NAMALWA (cell line): Measurements from ENCODE around the gene FSIP1.
"Not testable (repeated sequence)": the region's sequence is repeated elsewhere in the genome, so short reads cannot be mapped to it uniquely, and the experiment has no call there.

Experiments used
- DNase-seq: peaks from one replicate; pipeline ENCODE4 v3.0.0-alpha.2; 2015; ENCODE audit warnings: low spot score

The FSIP1 gene

DNA sequence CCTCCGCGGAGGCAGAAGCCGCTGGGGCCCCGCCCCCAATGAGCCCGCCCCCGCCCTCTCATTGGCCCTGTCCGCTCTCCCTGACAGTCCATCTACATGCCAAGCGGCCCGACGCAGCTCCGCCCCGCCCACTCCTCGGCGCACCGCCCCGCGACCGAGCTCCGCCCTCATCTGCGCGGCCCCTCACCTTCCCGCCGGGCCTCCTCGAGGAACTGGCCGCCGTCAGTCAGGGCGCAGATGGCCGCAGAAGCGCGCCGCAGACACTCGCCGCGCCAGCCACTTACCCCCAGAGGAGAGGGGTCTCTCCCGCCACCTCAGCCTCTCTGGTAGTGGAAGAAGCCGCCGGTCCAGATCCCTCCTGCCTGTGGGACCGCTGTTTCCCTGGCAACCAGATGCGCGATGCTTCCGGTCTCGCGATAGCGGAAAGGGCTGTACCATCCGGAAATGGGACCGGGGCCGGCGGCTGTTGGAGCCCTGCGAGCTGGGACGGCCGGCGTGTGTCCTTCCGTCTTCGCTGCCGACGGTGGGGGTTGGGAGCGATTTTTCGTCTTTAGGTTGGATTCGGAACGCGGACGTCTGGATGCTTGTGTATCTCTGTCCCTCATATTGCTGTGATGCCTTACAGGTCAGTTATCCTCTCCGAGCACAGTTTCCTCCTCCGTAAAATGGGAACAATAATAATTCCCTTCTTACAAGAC is at the start of gene FSIP1:
FSIP1 (minus strand) TSS at position 401 of the 698 bp plus-strand sequence. CDS start 6,317 bp downstream, outside the sequence.
- DNase-seq, result peak; percentile 98

DNA sequence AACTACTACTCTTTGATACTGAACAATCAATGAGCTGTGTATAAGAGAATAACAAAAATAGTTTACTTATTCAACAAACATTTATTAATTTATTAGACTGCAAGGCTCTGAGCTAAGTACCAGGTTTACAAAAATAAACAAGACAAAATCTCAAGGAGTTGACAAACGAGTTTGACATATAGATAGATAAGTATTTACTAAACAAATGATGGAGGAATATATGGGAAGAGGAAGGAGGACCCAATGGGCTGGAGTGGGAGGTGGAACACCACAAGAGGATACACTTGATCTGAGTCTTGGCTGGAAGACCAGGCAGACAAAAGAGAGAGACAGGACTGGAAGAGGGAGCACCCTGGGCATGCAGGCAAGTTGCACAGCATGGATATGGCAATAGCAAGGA is 47.5 kb upstream of the FSIP1 start:
- DNase-seq, result no peak

DNA sequence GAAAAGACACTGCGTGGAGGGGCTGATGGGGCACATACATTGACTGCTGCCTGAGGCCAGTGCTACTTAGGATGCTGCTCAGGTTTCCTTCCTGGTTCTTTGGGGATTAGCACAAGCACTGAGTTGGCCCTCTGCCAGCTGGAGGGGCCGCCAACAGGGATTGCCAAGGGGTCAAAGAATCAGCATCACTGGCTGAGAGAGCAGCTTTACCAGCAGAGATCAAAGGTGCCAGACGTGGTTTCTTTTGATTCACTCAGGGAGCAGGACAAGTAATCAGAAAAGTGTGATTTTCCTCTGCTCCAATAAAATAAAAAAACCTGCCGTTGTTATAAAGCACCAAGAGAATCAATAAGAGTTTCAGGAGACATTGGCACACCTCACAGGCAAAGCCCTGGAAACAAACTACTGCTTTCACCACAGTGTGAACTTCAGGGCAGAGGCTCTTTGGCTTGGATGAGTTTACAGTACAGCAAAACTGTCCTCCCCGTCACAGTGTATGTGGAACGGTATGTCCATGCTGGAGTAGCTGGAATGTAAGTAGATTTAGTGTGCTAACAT is 45.8 kb upstream of the FSIP1 start:
- no peak for DNase-seq

DNA sequence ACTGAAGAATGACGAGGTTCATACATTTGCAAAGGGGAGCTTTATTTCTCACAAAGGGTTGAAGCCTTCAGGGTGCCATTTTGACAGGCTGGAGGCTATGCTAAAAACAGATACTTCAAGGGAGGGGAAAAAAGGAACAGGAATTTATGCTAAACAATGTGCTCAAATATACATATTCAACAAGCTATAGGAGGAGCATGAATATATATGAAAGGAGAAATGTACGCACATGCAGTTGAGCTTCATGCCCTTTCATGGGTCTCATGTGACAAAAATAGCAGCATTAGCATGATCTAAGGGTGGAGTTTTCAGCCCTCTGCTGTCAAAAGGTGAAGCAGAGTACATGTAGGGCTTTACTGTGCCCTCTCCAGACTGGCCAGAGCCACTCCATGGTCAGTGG is 44.3 kb upstream of the FSIP1 start:
- no peak for DNase-seq

DNA sequence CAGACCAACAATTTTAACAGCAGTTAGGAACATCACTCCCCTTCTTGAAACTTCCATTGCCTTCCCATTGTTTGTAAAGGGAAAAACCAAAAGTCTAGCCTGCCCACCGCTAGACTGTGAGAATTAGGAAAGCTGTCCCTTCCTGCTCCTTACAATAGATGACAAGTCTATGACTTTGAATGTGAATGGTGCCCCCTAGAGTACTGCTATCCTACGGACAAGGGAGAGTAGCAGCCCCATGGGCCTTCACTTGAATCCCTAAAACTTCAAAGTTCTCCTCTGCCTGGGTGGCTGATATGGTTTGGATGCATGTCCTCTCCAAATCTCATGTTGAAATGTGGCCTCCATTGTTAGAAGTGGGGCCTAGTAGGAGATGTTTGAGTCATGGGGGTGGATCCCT is 41.0 kb upstream of the FSIP1 start:
- no peak for DNase-seq

DNA sequence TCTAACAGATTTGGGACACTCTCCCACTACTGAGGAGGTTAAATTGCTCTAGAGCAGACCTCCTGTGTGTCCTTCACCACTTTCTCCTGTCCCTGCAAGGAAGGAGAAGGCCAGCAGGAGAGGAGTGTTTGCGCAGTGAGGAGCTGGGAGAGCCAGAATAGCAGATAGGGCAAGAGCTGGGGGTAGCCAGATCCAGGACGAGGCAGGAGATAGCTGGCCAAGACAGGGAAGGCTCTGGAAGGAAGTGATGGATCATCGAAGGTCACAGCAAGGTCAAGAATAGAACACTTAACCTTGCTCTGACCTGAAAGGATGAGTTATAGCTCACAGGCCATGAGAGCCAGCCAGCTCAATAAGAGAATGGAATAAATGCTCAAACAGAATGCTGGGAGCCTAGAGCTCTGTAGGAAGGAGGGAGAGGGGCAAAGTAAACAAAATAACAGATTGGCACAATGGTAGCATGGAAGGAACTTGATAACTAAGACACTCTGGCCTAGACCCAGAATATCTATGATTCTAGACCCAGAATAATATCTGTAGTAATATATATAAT is 37.5 kb upstream of the FSIP1 start:
- no peak for DNase-seq

DNA sequence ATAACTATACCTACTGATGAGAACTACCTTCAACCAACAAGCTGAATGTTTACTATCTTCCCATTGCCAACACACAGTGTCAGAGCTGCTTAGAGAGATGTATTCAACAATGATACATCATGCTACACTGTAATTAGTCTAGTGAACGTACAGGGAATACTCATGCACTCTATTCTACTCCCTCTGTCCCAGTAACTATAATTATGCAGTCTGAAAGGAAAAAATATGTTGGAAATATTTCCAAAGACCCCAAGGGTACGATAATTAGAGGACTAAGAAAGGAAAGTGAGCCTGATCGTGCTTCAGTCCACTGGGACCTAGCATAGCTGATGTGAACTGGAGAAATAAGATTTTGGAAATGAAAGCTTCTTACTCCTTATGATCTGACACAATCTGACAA is 36.9 kb upstream of the FSIP1 start:
- no peak for DNase-seq

DNA sequence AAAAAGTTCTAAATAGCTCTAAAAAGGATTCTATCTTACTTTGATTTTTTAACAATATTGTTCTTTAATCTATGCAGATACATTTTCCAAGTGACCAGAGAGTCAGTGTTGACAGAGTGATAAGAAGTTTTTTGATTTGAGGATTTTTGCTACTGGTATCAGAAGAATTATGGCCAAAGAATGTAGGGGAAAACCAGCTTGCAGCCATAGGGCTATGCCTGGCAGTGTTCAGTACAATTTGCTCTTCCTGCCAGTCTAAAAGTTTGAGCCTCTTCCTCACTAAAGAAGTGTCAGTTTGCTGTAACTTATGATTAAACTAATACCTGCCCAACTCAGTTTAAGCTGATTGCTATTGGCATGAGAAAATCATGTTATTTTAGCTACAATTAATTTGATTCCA is 35.3 kb upstream of the FSIP1 start:
- DNase-seq, result no peak

DNA sequence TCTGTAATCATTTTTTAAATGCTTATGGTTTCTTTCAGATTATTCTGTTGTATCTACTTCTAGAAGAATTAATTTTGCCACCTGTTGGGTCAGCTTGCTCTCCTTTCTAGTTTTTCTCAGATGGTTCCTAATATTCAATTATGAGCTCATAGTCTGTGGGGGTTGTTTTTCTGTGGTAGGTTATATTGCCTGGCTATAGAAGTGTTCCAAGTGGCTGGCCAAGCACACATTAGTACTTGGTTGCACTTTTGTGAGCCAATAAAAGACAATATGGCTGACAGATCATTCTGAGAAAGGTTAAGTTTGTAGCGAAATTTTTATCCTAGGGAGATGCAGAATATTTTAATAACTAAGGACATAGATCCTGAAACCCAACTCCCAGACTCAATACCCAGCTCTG is 31.8 kb upstream of the FSIP1 start:
- DNase-seq, result no peak

DNA sequence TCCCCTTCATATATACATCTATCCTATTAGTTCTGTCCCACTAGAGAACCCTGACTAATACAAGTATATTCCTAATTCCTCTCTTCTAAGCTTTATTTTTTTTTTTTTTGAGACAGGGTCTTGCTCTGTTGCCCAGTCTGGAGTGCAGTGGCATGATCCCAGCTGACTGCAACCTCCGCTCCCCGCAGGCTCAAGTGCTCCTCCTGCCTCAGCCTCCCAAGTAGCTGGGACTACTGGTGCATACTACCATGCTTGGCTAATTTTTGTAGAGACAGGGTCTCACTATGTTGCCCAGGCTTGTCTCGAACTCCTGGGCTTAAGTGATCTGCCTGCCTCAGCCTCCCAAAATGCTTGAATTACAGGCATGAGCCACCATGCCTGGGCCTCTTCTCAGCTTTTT is 30.0 kb upstream of the FSIP1 start:
- not testable (repeated sequence) for DNase-seq

DNA sequence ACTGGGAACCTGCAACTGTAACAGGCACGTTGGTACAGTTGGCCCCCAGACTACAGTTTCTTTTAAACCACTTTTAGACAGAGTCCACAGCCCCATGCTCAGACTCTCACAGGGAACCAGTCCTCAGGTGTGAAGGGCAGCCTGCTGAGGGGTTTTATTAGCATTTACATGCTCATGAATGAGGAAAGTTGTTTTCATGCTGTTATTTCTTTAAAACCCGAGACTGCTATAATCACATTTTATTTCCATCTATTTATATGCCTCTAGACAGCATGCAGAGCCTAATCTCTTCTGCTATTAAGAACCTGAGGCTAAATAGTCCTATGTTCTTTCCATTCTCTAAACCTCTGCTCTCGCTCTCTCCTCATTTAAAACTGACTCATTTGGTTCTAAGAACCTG is 26.3 kb upstream of the FSIP1 start:
- no peak for DNase-seq

DNA sequence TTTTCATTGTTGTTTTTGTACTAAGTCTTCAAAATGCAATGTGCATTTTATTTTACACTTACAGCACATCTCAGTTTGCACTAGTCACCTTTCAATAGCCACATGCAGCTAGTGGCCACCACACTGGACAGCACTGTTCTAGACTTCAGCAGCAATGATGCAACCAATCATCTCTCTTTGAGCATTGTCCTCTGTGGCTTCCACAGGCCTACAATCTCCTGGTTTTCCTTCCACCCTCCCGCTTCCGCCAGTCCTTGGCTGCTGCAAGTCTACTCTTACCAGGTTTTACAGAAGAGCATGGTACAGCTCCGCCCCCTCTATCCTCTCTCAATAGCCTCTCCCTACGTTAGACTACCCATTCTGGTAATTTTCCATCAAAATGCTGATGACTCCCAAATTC is 25.1 kb upstream of the FSIP1 start:
- DNase-seq, result no peak

DNA sequence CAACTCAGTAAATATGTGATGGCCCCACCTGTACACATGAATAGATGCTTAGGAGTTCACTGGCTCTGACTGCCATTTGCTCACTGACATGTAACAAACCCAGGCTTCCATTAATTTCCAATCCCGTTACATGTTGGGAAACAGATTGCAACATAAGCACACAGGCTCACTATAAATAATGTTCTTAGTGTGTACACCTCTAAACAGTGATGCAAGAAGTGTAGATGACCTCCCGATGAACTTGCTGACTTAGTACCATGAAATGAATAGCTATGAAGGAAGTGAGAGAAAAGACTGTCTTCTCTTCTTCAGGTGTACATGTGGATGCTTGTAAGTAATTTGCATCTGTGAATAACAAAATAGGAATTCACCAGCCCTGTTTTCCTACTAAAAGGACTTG is 21.4 kb upstream of the FSIP1 start:
- DNase-seq, result no peak

DNA sequence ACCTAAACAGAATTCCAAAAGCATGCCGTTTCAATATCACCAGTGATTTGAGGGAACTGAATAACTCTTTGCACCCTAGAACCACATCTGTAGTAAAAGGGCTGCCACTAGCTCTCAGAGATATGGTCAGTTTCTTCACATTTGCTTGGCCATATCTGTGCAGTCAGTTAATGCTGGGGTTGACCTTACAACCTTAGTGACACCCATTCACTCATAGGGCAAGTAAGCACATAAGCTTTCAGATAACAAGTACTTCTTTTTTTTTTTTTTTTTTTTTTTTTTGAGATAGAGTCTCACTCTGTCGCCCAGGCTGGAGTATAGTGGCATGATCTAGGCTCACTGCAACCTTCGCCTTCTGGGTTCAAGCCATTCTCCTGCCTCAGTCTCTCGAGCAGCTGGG is 20.4 kb upstream of the FSIP1 start:
- no peak for DNase-seq

DNA sequence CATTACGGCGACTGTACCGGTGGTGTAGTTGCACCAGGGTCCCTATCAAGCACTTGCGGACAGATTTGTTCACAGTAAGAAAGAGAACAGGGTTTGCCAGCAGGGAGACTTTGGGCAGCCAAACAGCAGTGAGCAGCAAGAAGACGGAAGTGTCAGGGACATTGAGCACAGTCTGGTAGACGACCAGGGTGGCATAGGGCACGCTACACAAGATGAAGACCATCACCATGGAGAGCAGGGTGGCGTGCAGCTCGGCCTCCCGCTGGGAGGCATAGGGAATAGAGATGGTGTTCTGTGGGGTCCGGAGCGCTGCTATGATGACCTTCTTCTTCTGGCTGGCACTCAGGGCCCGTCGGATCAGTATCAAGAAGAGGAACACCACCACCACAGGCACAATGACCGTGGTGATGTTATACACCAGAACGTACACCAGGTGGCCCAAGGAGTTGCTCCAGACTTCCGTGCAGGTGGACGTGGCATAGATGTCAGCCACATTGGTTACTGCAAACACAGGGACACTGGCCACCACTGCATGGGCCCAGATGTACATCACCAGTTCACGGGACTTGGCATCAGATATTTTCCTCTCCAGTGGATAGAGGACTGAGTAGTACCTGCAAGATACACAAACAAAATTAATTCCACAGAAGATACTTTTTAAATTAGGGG is 19.1 kb upstream of the FSIP1 start:
- peak; percentile 46 for DNase-seq

DNA sequence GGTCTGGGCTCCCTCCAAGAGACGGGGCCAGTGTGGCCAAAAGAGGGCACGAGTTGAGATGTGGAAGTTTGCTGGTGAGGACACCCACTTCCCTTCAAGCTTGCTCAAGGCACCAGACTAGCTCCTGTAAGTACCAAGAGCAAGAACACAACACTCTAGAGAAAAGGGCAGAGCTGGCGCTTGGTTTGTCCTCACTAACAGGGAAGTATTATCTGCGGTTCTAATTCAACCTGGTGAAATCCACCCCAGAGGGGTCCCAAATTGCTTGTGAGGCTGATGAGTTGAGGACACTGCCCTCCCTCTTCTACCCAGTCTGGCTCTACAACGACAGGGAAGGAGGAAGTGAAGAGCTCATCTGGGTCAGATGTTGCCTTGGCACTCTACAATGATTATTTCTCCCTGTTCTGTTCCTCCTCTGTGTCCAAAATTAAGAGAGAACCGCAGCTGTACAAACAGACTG is 16.9 kb upstream of the FSIP1 start:
- no peak for DNase-seq

DNA sequence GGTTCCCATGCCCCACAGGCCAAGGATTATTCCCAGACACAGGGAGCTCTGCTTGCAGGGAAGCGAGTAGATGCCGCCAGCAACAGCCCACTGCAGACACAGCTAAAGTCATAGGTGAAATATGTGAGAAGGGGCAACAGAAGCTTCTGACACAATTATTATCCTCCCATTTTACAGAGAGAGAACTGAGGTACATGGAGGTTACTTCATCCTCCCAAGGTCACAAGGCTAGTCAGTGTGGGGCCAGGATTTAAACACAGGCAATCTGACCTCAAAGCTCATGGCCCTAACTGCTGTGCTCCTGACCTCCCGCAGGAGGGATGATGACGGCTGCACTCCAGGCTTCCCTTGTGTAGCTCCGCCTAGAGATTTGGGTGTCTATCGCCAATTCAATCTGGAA is 15.7 kb upstream of the FSIP1 start:
- no peak for DNase-seq

DNA sequence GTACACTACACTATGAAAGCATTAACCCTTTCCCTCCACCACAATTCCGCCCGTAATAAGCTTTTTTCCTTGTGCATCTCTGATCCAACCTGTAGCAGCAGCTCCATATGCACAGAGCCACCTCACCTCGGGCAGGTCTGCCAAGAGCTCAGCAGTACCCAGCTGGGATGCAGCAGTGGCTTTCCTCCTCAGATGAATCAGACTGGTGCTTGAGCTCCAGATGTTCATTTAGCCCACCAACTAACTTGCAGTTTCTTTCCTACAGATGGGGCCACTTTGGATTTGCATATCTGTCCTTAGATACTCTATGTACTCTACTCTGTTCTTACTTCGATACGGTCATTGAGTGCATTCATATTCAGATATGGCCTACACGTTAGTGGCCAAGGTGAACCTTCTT is 14.8 kb upstream of the FSIP1 start:
- peak; percentile 24 for DNase-seq

DNA sequence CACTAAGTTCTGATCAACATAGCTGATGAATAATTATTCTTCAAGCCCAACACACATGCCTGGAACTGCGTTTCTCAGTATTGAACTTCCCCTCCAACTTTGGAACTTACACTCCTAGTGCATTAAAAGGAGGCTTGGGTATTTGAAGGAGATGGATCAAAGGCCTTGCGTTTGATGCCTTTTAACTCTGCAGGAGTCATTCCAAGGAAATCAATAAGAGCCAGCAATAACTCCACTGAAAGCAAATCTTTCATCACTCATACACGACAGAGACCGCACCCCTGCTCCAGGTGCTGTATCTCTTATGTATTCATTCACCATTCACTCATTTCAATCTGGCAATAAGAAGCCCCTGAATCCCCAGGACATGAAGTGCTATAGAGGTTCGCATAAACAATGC is 14.0 kb upstream of the FSIP1 start:
- DNase-seq, result no peak

DNA sequence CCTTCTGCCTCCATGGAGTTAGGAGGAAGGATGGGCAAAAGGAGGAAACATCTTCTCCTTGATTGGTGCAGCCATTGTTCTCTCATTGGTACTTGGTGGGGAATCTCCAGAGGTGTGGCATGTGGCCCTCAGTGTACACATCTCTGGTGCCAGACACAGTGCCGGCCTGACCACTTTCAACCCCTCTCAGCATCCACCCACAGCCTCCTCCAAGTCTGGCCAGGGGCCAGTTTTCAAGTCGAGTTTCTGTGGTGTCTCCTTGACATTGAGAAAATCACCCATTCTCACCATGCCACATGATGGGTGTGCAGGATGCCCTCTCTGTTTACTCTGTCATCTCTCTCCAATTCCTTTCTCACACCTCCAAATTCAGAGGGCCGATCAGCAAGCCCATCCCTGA is 12.8 kb upstream of the FSIP1 start:
- no peak for DNase-seq

DNA sequence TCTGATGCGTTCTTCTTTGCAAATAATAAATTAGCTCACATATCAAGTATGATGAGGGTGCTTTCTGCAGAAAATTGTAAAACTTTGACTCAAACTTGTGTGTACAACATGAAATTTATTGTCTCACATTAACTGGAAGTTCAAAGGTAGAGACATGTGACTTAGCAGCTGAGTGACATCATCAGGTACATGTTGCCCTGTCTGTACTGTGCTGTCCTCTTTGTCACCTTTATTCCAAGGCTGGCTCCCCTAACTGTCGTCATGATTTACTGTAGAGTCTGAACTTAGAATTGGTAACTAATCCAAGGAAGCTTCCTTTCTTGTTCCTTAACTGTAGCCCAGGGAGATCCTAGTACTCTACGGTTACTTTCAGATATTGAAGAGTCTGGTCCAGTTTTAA is 12.3 kb upstream of the FSIP1 start:
- no peak for DNase-seq

DNA sequence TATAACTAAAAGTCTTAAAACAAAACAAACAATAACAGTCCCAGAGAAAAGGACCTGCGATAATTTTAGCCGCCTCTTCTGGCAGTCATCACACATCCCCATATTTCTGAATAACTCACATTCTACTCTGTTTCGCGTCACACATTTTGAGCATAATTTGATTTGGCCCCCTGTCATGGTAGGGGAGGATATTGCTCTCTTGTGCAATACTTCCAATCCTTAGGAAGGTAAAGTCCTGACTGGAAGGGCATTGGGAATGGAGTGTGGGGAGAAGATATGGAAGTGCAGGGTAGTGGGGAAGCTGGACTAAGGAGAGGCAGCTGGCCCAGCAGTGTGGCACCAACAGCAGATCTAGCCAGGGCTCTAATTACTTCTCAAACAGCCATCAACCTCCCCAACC is 11.3 kb upstream of the FSIP1 start:
- no peak for DNase-seq

DNA sequence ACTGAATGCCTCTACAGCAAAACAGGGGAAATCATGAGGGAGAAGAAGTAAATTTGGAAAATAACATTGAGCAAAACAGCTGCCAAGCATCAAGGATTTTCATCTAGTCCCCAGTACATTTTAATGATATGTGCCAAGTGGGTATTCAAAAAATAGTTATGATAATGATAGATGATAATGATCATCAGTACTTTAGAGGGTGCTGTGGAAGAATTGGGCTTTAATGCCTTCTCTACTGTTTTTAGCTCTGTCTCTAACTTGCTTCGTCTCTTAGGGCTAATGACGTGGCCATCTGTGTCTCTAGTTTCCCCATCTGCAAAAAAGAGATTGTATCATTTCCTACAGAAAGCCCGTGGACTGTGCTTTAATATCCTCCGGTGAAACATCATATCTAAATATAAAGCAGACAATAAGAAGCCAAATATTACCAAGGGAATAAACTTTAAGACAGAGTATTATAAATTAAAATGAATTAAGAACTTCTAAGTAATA is 10.2 kb upstream of the FSIP1 start:
- DNase-seq, result no peak
